HG03196 (cell line): ENCODE data around the gene NNAT.
"Not testable (repeated sequence)": the region's sequence is repeated elsewhere in the genome, so short reads cannot be mapped to it uniquely, and the experiment has no call there.

Experiments used
- ATAC-seq: cut with Tn5 transposase; IDR thresholded peaks from one replicate; pipeline ENCODE4 v1.9.1; 2021; ENCODE audit not compliant: unreplicated experiment

NNAT gene

GRCh38 chr20:37539424-37539823, 18.4 kb downstream of the NNAT start:
- ATAC-seq, result no peak

- ATAC-seq, result no peak
Measured at GRCh38 chr20:37540001-37540400, 19.0 kb downstream of the NNAT start.

GRCh38 chr20:37540838-37541237, 19.8 kb downstream of the NNAT start:
- ATAC-seq, result not testable (repeated sequence)

GRCh38 chr20:37541326-37541725, 20.3 kb downstream of the NNAT start:
- ATAC-seq, result no peak

GRCh38 chr20:37542281-37542680, 21.2 kb downstream of the NNAT start:
- ATAC-seq, result no peak

GRCh38 chr20:37543828-37544227, 22.8 kb downstream of the NNAT start:
- no peak for ATAC-seq

GRCh38 chr20:37544386-37544785, 23.3 kb downstream of the NNAT start:
- no peak for ATAC-seq

- no peak for ATAC-seq
Measured at GRCh38 chr20:37545516-37545915, 24.5 kb downstream of the NNAT start.

GRCh38 chr20:37547912-37548311, 26.9 kb downstream of the NNAT start:
- no peak for ATAC-seq

- ATAC-seq, result not testable (repeated sequence)
Measured at GRCh38 chr20:37550101-37550920, 29.3 kb downstream of the NNAT start.

GRCh38 chr20:37551660-37552059, 30.6 kb downstream of the NNAT start:
- not testable (repeated sequence) for ATAC-seq

GRCh38 chr20:37552415-37552814, 31.4 kb downstream of the NNAT start:
- no peak for ATAC-seq

GRCh38 chr20:37554721-37555298, 33.8 kb downstream of the NNAT start:
- ATAC-seq, result not testable (repeated sequence)

- no peak for ATAC-seq
Measured at GRCh38 chr20:37556538-37556937, 35.5 kb downstream of the NNAT start.

GRCh38 chr20:37558306-37558705, 37.3 kb downstream of the NNAT start:
- ATAC-seq, result no peak

GRCh38 chr20:37558779-37559178, 37.7 kb downstream of the NNAT start:
- no peak for ATAC-seq

GRCh38 chr20:37559312-37560027, 38.4 kb downstream of the NNAT start:
- no peak for ATAC-seq

GRCh38 chr20:37560629-37561028, 39.6 kb downstream of the NNAT start:
- no peak for ATAC-seq

- no peak for ATAC-seq
Measured at GRCh38 chr20:37562695-37563480, 41.8 kb downstream of the NNAT start.

- no peak for ATAC-seq
Measured at GRCh38 chr20:37564016-37564387, 43.0 kb downstream of the NNAT start.
